ENCODE data around the gene TNNI3. TPM values are rescaled to one million over a fixed set of nuclear protein-coding genes. Genes with fewer than 3 reads are reported as not detected.

Gene TNNI3
- total and polyA plus RNA-seq, 2 of the 4 experiments (the other 2 are of a cell fraction) = not detected

GRCh38 chr19:55133639-55134444 is 23.7 kb downstream of the TNNI3 start:
- DNase-seq (no peak), ATAC-seq (ENCODE audit: low read depth) (no peak)
- in situ Hi-C loops (cut with MboI; ENCODE audit: low sequenced_read_pairs) = no loop called here
- no peak overlapping the region for H3K9ac ChIP-seq (ENCODE audit: low read depth, low read length)
- H2BK20ac ChIP-seq (ENCODE audit: low read depth, low read length) = no peak overlapping the region
- no peak overlapping the region for H2BK120ac ChIP-seq (ENCODE audit: low read depth, low read length)
- WGBS, 2 experiments (ENCODE audit: extremely low coverage in 2 of 2, insufficient read length in 1 of 2) = 8% methylated on average over 6 of the region's 25 CpGs; no CpG with 5 or more reads in 1 of the 2 experiments
- POLR2A ChIA-PET (ENCODE audit: unreplicated experiment) = no interaction called here
- no peak overlapping the region for H4K8ac ChIP-seq (ENCODE audit: low read depth in 2 of 2, low read length in 2 of 2)
- H3K4ac ChIP-seq (ENCODE audit: low read depth, low read length) = no peak overlapping the region
- no peak overlapping the region for H3K4me3 ChIP-seq (ENCODE audit: insufficient read depth, low read depth, low read length)
- H3K14ac ChIP-seq (replicated peaks; ENCODE audit: low read depth, low read length) = no peak overlapping the region
- no peak overlapping the region for H3K18ac ChIP-seq (ENCODE audit: low read depth, low read length)
- no peak overlapping the region; the same call in 1 of the 2 replicates for H2AK5ac ChIP-seq (ENCODE audit: low read depth, low read length)
- TF ChIP-seq MAFK (IDR thresholded peaks at IDR 0.05; ENCODE audit: low read depth, low read length) = no peak
- no peak for TF ChIP-seq MXI1 (IDR thresholded peaks at IDR 0.05; ENCODE audit: borderline replicate concordance, low read depth, low read length)
- TF ChIP-seq CHD1 (IDR thresholded peaks at IDR 0.05; ENCODE audit: low read depth, low read length) = no peak
- no peak for TF ChIP-seq RFX5 (IDR thresholded peaks at IDR 0.05; ENCODE audit: low read depth, low read length)
- no peaks in the 10 kb centered on the region for H3K36me3 ChIP-seq (ENCODE audit: control insufficient read depth, insufficient read depth, low read length)
- H4K5ac ChIP-seq (ENCODE audit: low read depth, low read length) = no peak overlapping the region
- no peak overlapping the region for H3K27ac ChIP-seq (ENCODE audit: insufficient read depth, low read length)
- H4K91ac ChIP-seq (ENCODE audit: insufficient read depth, low read depth, low read length) = no peak overlapping the region
- CTCF ChIA-PET = no interaction called here
- dilution Hi-C loops (cut with HindIII; ENCODE audit: low sequenced_read_pairs, unreplicated experiment) = no loop called here
- H2BK15ac ChIP-seq (ENCODE audit: low read depth, low read length) = no peak overlapping the region
- H3K9me1 ChIP-seq (ENCODE audit: insufficient read depth, low read length) = no peaks in the 10 kb centered on the region
- no TSS peak for BruUV-seq (replicated peaks)
- H2BK5ac ChIP-seq (ENCODE audit: low read depth, low read length, poor library complexity, severe bottlenecking) = no peak overlapping the region
- H3K4me2 ChIP-seq (ENCODE audit: low read depth, low read length) = no peak overlapping the region
- H3K23ac ChIP-seq (ENCODE audit: low read depth, low read length) = no peak overlapping the region; the same call in 1 of the 2 replicates
- H4K20me1 ChIP-seq (ENCODE audit: insufficient read depth, low read length) = no peaks in the 10 kb centered on the region
- no peaks in the 10 kb centered on the region for H3K9me3 ChIP-seq (ENCODE audit: control insufficient read depth, insufficient read depth, low read length)
- H3K27me3 ChIP-seq (ENCODE audit: control insufficient read depth, insufficient read depth, low read length) = peaks cover 32% of the 10 kb centered on the region
- peak overlapping the region; percentile 13 for H2AK9ac ChIP-seq (replicated peaks; ENCODE audit: low read depth, low read length, poor library complexity)
- intact Hi-C loops (cut with micrococcal nuclease) = no loop called here
- H3K4me1 ChIP-seq (ENCODE audit: control insufficient read depth, insufficient read depth, low read length) = no peaks in the 10 kb centered on the region
- H2AFZ ChIP-seq (replicated peaks; ENCODE audit: low read length, poor library complexity) = peak overlapping the region; percentile 68
- no peaks in the 10 kb centered on the region for H3K79me1 ChIP-seq (ENCODE audit: low read depth in 1 of 2, low read length in 2 of 2)
- no peak overlapping the region for H3K56ac ChIP-seq (ENCODE audit: extremely low read depth, insufficient read depth, low read length)
